Measurements from ENCODE around the gene CENPU.

DNA sequence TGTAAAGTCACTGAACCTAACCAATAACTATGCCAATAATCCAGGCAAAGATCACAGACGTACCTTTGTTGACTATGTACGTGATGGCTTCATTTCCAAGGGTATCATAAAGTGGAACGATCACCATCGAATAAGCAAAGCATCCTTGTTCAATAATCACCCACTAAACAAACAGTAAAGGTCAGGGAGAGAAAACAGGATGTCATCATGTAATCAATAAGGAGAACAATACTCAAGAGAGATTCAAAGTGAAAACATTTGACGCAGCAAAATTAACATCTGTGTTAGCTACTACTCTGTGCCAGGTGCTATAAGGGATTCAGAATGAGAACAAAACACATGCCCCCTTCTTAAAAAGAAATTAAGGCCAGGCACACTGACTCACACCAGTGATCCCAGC lies 42.9 kb upstream of the CENPU start:
- TF ChIP-seq, protein P1, sequence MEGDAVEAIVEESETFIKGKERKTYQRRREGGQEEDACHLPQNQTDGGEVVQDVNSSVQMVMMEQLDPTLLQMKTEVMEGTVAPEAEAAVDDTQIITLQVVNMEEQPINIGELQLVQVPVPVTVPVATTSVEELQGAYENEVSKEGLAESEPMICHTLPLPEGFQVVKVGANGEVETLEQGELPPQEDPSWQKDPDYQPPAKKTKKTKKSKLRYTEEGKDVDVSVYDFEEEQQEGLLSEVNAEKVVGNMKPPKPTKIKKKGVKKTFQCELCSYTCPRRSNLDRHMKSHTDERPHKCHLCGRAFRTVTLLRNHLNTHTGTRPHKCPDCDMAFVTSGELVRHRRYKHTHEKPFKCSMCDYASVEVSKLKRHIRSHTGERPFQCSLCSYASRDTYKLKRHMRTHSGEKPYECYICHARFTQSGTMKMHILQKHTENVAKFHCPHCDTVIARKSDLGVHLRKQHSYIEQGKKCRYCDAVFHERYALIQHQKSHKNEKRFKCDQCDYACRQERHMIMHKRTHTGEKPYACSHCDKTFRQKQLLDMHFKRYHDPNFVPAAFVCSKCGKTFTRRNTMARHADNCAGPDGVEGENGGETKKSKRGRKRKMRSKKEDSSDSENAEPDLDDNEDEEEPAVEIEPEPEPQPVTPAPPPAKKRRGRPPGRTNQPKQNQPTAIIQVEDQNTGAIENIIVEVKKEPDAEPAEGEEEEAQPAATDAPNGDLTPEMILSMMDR (IDR thresholded peaks at IDR 0.05), result no peak
- TF ChIP-seq POLR2A (IDR thresholded peaks at IDR 0.05) (no peak), POLR2AphosphoS5 (IDR thresholded peaks at IDR 0.05) (no peak)
